SK-N-MC (cell line): ENCODE data around the gene SH2D3C.

Experiments
- EZH2 ChIP-seq: fragments of 200-600 bp; sonication (generic); IDR thresholded peaks from one replicate; pipeline ENCODE4 v1.6.1; 2017; ENCODE audit warnings: antibody characterized with exemption
- POLR2AphosphoS5 ChIP-seq: IDR thresholded peaks from 2 replicates; pipeline ENCODE4 v1.6.1; 2012; ENCODE audit warnings: mild to moderate bottlenecking, low read depth, low read length, borderline replicate concordance

DNA sequence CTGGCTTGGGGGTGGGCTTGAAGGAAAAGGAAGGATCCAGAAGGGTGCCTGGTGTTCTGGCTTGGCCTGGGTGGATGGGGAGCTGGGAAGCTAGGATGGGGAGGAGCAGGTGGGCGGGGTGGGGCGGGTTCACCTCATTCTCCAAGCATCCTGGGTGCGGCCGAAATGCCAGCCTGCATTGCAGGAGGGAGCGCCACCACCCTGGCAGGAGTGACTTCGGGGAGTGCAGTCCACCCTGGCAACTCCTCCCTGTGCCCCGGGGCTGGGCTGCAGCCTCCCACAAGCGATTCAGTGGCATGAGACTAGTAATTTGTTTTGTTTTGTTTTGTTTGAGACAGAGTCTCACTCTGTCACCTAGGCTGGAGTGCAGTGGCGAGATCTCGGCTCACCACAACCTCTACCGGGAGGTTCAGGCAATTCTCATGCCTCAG, 57.1 kb downstream of the SH2D3C start:
- TF ChIP-seq EZH2 = no peak
- no peak for TF ChIP-seq POLR2AphosphoS5
